Osteoblast (primary cell): ENCODE measurements around the gene TESMIN. TPM values are rescaled to one million over a fixed set of nuclear protein-coding genes. Genes with fewer than 3 reads are reported as not detected.

Experiments
- DNase-seq: peaks from one replicate; pipeline ENCODE4 v3.0.0; 2011; ENCODE audit warnings: low spot score, mixed read lengths; ENCODE audit not compliant: insufficient read length; ENCODE audit errors: missing footprints
- H2AFZ ChIP-seq: 2 replicates; pipeline ENCODE4 v1.6.0; 2011; ENCODE audit warnings: mild to moderate bottlenecking, low read length
- H3K27ac ChIP-seq: 2 replicates; pipeline ENCODE4 v1.5.1; 2011; ENCODE audit warnings: mild to moderate bottlenecking, low read depth, low read length, moderate library complexity
- H3K27me3 ChIP-seq: 2 replicates; pipeline ENCODE4 v1.6.0; 2012; ENCODE audit warnings: mild to moderate bottlenecking, control low read depth, inconsistent platforms, low read length, moderate library complexity; ENCODE audit not compliant: insufficient read depth
- H3K36me3 ChIP-seq: 2 replicates; pipeline ENCODE4 v1.5.1; 2011; ENCODE audit warnings: mild to moderate bottlenecking, low read length, control low read depth, moderate library complexity; ENCODE audit not compliant: insufficient read depth
- H3K4me1 ChIP-seq: 2 replicates; pipeline ENCODE4 v1.5.1; 2011; ENCODE audit warnings: mild to moderate bottlenecking, low read length, control low read depth, moderate library complexity; ENCODE audit not compliant: insufficient read depth
- H3K4me2 ChIP-seq: 2 replicates; pipeline ENCODE4 v1.6.0; 2011; ENCODE audit warnings: mild to moderate bottlenecking, low read length; ENCODE audit not compliant: insufficient read depth
- H3K4me3 ChIP-seq: fragments of 200-600 bp; sonication (generic); 3 replicates; pipeline ENCODE4 v1.5.1; 2012; ENCODE audit warnings: mild to moderate bottlenecking, low read length, inconsistent platforms; ENCODE audit not compliant: insufficient read depth
- H3K79me2 ChIP-seq: 2 replicates; pipeline ENCODE4 v1.6.0; 2012; ENCODE audit warnings: mild to moderate bottlenecking, low read length, control low read depth, inconsistent platforms; ENCODE audit not compliant: insufficient read depth
- H3K9me3 ChIP-seq: 2 replicates; pipeline ENCODE4 v1.5.1; 2011; ENCODE audit warnings: low read depth, low read length, control low read depth
- H4K20me1 ChIP-seq: 2 replicates; pipeline ENCODE4 v1.6.0; 2012; ENCODE audit warnings: mild to moderate bottlenecking, low read length, control low read depth; ENCODE audit not compliant: insufficient read depth
- CTCF ChIP-seq: IDR thresholded peaks from 2 replicates; pipeline ENCODE4 v1.5.1; 2011; ENCODE audit warnings: mild to moderate bottlenecking, low read depth, low read length, moderate library complexity; ENCODE audit errors: extremely low read depth
- total RNA-seq: library from RNA; depleted of rRNA; stranded (reverse); fragments of >200 nt; gene quantifications from 2 replicates; pipeline ENCODE4 v1.2.3, GENCODE V29; 2012

The TESMIN gene
- total RNA-seq, 1 donor: not detected

GRCh38 chr11:68666849-68667248 is 84.5 kb downstream of the TESMIN start:
- Histone ChIP-seq H3K36me3 (no peaks in the 10 kb centered on the region), H3K4me2 (no peak overlapping the region), H3K27me3 (peaks cover 33% of the 10 kb centered on the region), H3K4me1 (no peaks in the 10 kb centered on the region), H4K20me1 (peaks cover 2% of the 10 kb centered on the region), H3K9me3 (no peaks in the 10 kb centered on the region), H3K4me3 (no peak overlapping the region), H3K79me2 (no peaks in the 10 kb centered on the region), H2AFZ (no peak overlapping the region), H3K27ac (no peak overlapping the region)
- peak; percentile 36 for DNase-seq
- no peak for TF ChIP-seq CTCF

- no peaks in the 10 kb centered on the region for H3K36me3 ChIP-seq
- no peak overlapping the region for H3K27ac ChIP-seq
- H3K79me2 ChIP-seq: no peaks in the 10 kb centered on the region
- peak; percentile 3 for DNase-seq
- H3K4me3 ChIP-seq: no peak overlapping the region
- peaks cover 7% of the 10 kb centered on the region for H4K20me1 ChIP-seq
- no peak overlapping the region for H2AFZ ChIP-seq
- no peak overlapping the region for H3K4me2 ChIP-seq
- peaks cover 47% of the 10 kb centered on the region for H3K27me3 ChIP-seq
- no peak for TF ChIP-seq CTCF
- no peaks in the 10 kb centered on the region for H3K9me3 ChIP-seq
- no peaks in the 10 kb centered on the region for H3K4me1 ChIP-seq
Observed at GRCh38 chr11:68665436-68665835, 85.9 kb downstream of the TESMIN start.

- Histone ChIP-seq H3K27ac (no peak overlapping the region), H2AFZ (no peak overlapping the region), H3K36me3 (no peaks in the 10 kb centered on the region), H3K79me2 (no peaks in the 10 kb centered on the region), H3K9me3 (no peaks in the 10 kb centered on the region), H3K4me1 (no peaks in the 10 kb centered on the region), H3K4me3 (no peak overlapping the region), H3K4me2 (no peak overlapping the region), H3K27me3 (peaks cover 51% of the 10 kb centered on the region), H4K20me1 (peaks cover 7% of the 10 kb centered on the region)
- TF ChIP-seq CTCF: no peak
- DNase-seq: peak; percentile 66
Observed at GRCh38 chr11:68664906-68665305, 86.4 kb downstream of the TESMIN start.

GRCh38 chr11:68664141-68664540 is 87.2 kb downstream of the TESMIN start:
- no peak overlapping the region for H3K27ac ChIP-seq
- H3K4me3 ChIP-seq: no peak overlapping the region
- H3K79me2 ChIP-seq: no peaks in the 10 kb centered on the region
- no peak for TF ChIP-seq CTCF
- DNase-seq: no peak
- H3K9me3 ChIP-seq: no peaks in the 10 kb centered on the region
- peaks cover 6% of the 10 kb centered on the region for H3K4me1 ChIP-seq
- no peaks in the 10 kb centered on the region for H3K36me3 ChIP-seq
- no peak overlapping the region for H2AFZ ChIP-seq
- H4K20me1 ChIP-seq: peaks cover 7% of the 10 kb centered on the region
- H3K4me2 ChIP-seq: no peak overlapping the region
- peaks cover 51% of the 10 kb centered on the region for H3K27me3 ChIP-seq
